SK-N-SH (cell line): ENCODE data around the gene PGLYRP4. TPM values are rescaled to one million over a fixed set of nuclear protein-coding genes. Genes with fewer than 3 reads are reported as not detected.

ENCODE experiments used
- CTCF ChIA-PET: fragments of 300-600, 350-600 bp; formaldehyde crosslinking; extraction: SDS; loops from one replicate; lab custom pipeline; 2021; lab: Yijun Ruan, JAX
- POLR2A ChIA-PET: fragments of 350-600 bp; sonication (Branson Sonifier 250); formaldehyde crosslinking; extraction: SDS; loops from one replicate; lab custom pipeline; 2020; ENCODE audit warnings: antibody characterized with exemption, inconsistent platforms; lab: Yijun Ruan, JAX
- DNase-seq: peaks from one replicate; pipeline ENCODE4 v3.0.0; 2012
- H2AFZ ChIP-seq: fragments of 200-600 bp; sonication (generic); 2 replicates; pipeline ENCODE4 v1.8.1; 2016; ENCODE audit warnings: antibody characterized with exemption, mild to moderate bottlenecking, low read depth
- H3F3A ChIP-seq: fragments of 200-600 bp; sonication (generic); replicated peaks from 2 replicates; pipeline ENCODE3; 2016; ENCODE audit warnings: antibody characterized with exemption, mild to moderate bottlenecking; ENCODE audit not compliant: insufficient read depth
- H3K27ac ChIP-seq, 2 experiments: fragments of 200-500 bp in 1 of 2; fragments of 200-600 bp in 1 of 2; sonication (Bioruptor generic) in 1 of 2; sonication (generic), shearing (Covaris generic) in 1 of 2; 2 replicates each; pipeline versions ENCODE4 v1.5.1 to v1.6.1; 2014 to 2016; ENCODE audit warnings: low read depth in 2 of 2, inconsistent platforms in 1 of 2, low read length in 1 of 2, mild to moderate bottlenecking in 1 of 2, mixed read lengths in 1 of 2
- H3K27me3 ChIP-seq: fragments of 200-600 bp; sonication (generic), shearing (Covaris generic); 2 replicates; pipeline ENCODE4 v1.6.1; 2016; ENCODE audit warnings: mixed run types; ENCODE audit not compliant: insufficient read depth
- H3K36me3 ChIP-seq, 2 experiments: fragments of 200-500 bp in 1 of 2; fragments of 200-600 bp in 1 of 2; sonication (Bioruptor generic) in 1 of 2; sonication (generic) in 1 of 2; replicated peaks in 1 of 2; 2 replicates each; pipeline versions ENCODE3 to v1.5.1; 2014 to 2016; ENCODE audit warnings: low read length in 1 of 2, mild to moderate bottlenecking in 1 of 2; ENCODE audit not compliant: insufficient read depth in 2 of 2, control insufficient read depth in 1 of 2
- H3K4me1 ChIP-seq, 2 experiments: fragments of 200-500 bp in 1 of 2; fragments of 200-600 bp in 1 of 2; sonication (Bioruptor generic) in 1 of 2; sonication (generic), shearing (Covaris generic) in 1 of 2; 2 replicates each; pipeline versions ENCODE4 v1.5.1 to v1.6.1; 2014 to 2016; ENCODE audit warnings: low read depth in 1 of 2, low read length in 1 of 2, mixed run types in 1 of 2; ENCODE audit not compliant: insufficient read depth in 2 of 2, control insufficient read depth in 1 of 2
- H3K4me2 ChIP-seq: fragments of 200-600 bp; sonication (generic), shearing (Covaris generic); 2 replicates; pipeline ENCODE4 v1.6.1; 2017; ENCODE audit warnings: mixed run types
- H3K4me3 ChIP-seq, 2 experiments: fragments of 200-500 bp in 1 of 2; fragments of 200-600 bp in 1 of 2; sonication (Bioruptor generic) in 1 of 2; sonication (generic), shearing (Covaris generic) in 1 of 2; 2 replicates each; pipeline versions ENCODE4 v1.5.1 to v1.8.1; 2014 to 2016; ENCODE audit warnings: low read depth in 2 of 2, inconsistent platforms in 1 of 2, low read length in 1 of 2, mild to moderate bottlenecking in 1 of 2, mixed read lengths in 1 of 2, moderate library complexity in 1 of 2
- H3K79me2 ChIP-seq: fragments of 200-600 bp; sonication (generic); 2 replicates; pipeline ENCODE4 v1.8.1; 2017; ENCODE audit warnings: mild to moderate bottlenecking; ENCODE audit not compliant: insufficient read depth
- H3K9ac ChIP-seq: fragments of 200-600 bp; sonication (generic); 2 replicates; pipeline ENCODE4 v1.6.1; 2017; ENCODE audit warnings: mixed run types
- H3K9me2 ChIP-seq: fragments of 200-600 bp; sonication (generic); 2 replicates; pipeline ENCODE4 v1.6.1; 2017; ENCODE audit warnings: mixed run types
- H3K9me3 ChIP-seq: fragments of 200-600 bp; sonication (generic); 2 replicates; pipeline ENCODE4 v1.6.1; 2017; ENCODE audit warnings: mixed run types, mild to moderate bottlenecking, moderate library complexity
- H4K20me1 ChIP-seq: fragments of 200-600 bp; sonication (generic); 2 replicates; pipeline ENCODE4 v1.6.1; 2017; ENCODE audit warnings: mild to moderate bottlenecking, mixed run types; ENCODE audit not compliant: insufficient read depth
- ELF1 ChIP-seq: IDR thresholded peaks from 2 replicates; pipeline ENCODE4 v1.4.0; 2012
- EZH2phosphoT487 ChIP-seq: fragments of 200-600 bp; sonication (generic); IDR thresholded peaks from 2 replicates; pipeline ENCODE4 v1.6.1; 2017; ENCODE audit warnings: low read depth, mixed run types, mild to moderate bottlenecking, antibody characterized with exemption, moderate library complexity, borderline replicate concordance
- FOXJ3 ChIP-seq: sonication (generic); formaldehyde crosslinking; IDR thresholded peaks from 2 replicates; pipeline ENCODE4 v1.5.1; 2020; ENCODE audit warnings: mild to moderate bottlenecking, missing genetic modification reagents
- GABPA ChIP-seq: IDR thresholded peaks from 2 replicates; pipeline ENCODE4 v1.4.0; 2012; ENCODE audit warnings: low read depth, mild to moderate bottlenecking
- MAX ChIP-seq: IDR thresholded peaks from 2 replicates; pipeline ENCODE4 v1.4.0; 2012; ENCODE audit warnings: low read depth
- NFIC ChIP-seq: IDR thresholded peaks from 2 replicates; pipeline ENCODE4 v1.4.0; 2012; ENCODE audit warnings: borderline replicate concordance
- NRF1 ChIP-seq: IDR thresholded peaks from 2 replicates; pipeline ENCODE4 v1.6.1; 2012; ENCODE audit warnings: low read depth, mild to moderate bottlenecking, low read length
- PBX3 ChIP-seq: IDR thresholded peaks from 2 replicates; pipeline ENCODE4; 2012
- RCOR1 ChIP-seq: fragments of 150-350 bp; IDR thresholded peaks from 2 replicates; pipeline ENCODE4 v1.6.1; 2017; ENCODE audit warnings: antibody characterized with exemption, low read length
- REST ChIP-seq: IDR thresholded peaks from 2 replicates; pipeline ENCODE4 v1.6.1; 2012; ENCODE audit warnings: mild to moderate bottlenecking, low read depth, low read length, moderate library complexity
- SIN3A ChIP-seq: IDR thresholded peaks from 2 replicates; pipeline ENCODE4 v1.6.1; 2012; ENCODE audit warnings: low read depth, mild to moderate bottlenecking, low read length, moderate library complexity, borderline replicate concordance
- SMC3 ChIP-seq: IDR thresholded peaks from 2 replicates; pipeline ENCODE4 v1.6.1; 2012; ENCODE audit warnings: low read depth, low read length, improper control_type of control experiment
- TCF12 ChIP-seq: IDR thresholded peaks from 2 replicates; pipeline ENCODE4 v1.4.0; 2012
- USF2 ChIP-seq: fragments of 150-350 bp; IDR thresholded peaks from 2 replicates; pipeline ENCODE4 v1.6.1; 2017; ENCODE audit warnings: antibody characterized with exemption, low read length, low read depth, borderline replicate concordance
- WGBS: methylation state at CpG from one replicate; pipeline ENCODE4 v1.1.6; 2017; ENCODE audit warnings: low lambda C conversion rate; 5-methylcytosine and 5-hydroxymethylcytosine counted together
- polyA plus RNA-seq, 3 experiments: library from polyadenylated mRNA; depleted of rRNA; stranded (reverse); fragments of >200 nt; gene quantifications; 2 replicates each; pipeline ENCODE4 v1.2.3, GENCODE V29; 2012

PGLYRP4 gene
- polyA plus RNA-seq, 1 of the 3 experiments (the other 2 are of a cell fraction) = not detected

GRCh38 chr1:153333902-153334301 is 14.7 kb downstream of the PGLYRP4 start:
- H3K4me1 ChIP-seq = no peaks in the 10 kb centered on the region
- 53% methylated on average over 1 of the region's 1 CpG for WGBS
- TF ChIP-seq ELF1 = no peak
- no peaks in the 10 kb centered on the region for H3K9me3 ChIP-seq
- H4K20me1 ChIP-seq = no peaks in the 10 kb centered on the region
- H3K27me3 ChIP-seq = peaks cover 6% of the 10 kb centered on the region; the same call in 1 of the 2 replicates
- POLR2A ChIA-PET = no interaction called here
- H3K9me2 ChIP-seq = no peaks in the 10 kb centered on the region
- no peak for DNase-seq
- H3K4me2 ChIP-seq = no peak overlapping the region
- no peak overlapping the region for H3K4me3 ChIP-seq
- CTCF ChIA-PET = no interaction called here
- no peak overlapping the region for H3K9ac ChIP-seq
- no peak overlapping the region for H3K27ac ChIP-seq
- no peaks in the 10 kb centered on the region for H3K79me2 ChIP-seq
- no peaks in the 10 kb centered on the region for H3K36me3 ChIP-seq
- H3F3A ChIP-seq = no peaks in the 10 kb centered on the region
- no peak overlapping the region for H2AFZ ChIP-seq

GRCh38 chr1:153324912-153325311 is 23.7 kb downstream of the PGLYRP4 start:
- H3K4me3 ChIP-seq = no peak overlapping the region
- TF ChIP-seq PBX3 (no peak), SIN3A (no peak), ELF1 (no peak), USF2 (no peak), RCOR1 (no peak), FOXJ3 (no peak), GABPA (no peak), NRF1 (no peak), EZH2phosphoT487 (no peak), SMC3 (no peak), REST (no peak), TCF12 (no peak), NFIC (no peak), MAX (no peak)
- ChIA-PET CTCF (interaction anchor here (1.4 kb wide), 1 partner anchor 28 kb away, joined by 5 read pairs; no protein-coding TSS in a partner anchor), POLR2A (no interaction called here)
- H3K36me3 ChIP-seq = no peaks in the 10 kb centered on the region
- no peaks in the 10 kb centered on the region for H3F3A ChIP-seq
- no peaks in the 10 kb centered on the region for H3K4me1 ChIP-seq
- H4K20me1 ChIP-seq = no peaks in the 10 kb centered on the region
- H3K9me2 ChIP-seq = no peaks in the 10 kb centered on the region
- no peak overlapping the region for H2AFZ ChIP-seq
- no peak for DNase-seq
- H3K27me3 ChIP-seq = no peaks in the 10 kb centered on the region
- no peak overlapping the region for H3K4me2 ChIP-seq
- H3K27ac ChIP-seq = no peak overlapping the region
- H3K9ac ChIP-seq = no peak overlapping the region
- no peaks in the 10 kb centered on the region for H3K9me3 ChIP-seq
- H3K79me2 ChIP-seq = no peaks in the 10 kb centered on the region
